Liver (tissue), 9 donors: ENCODE measurements around the gene FAM111A. TPM values are rescaled to one million over a fixed set of nuclear protein-coding genes. Genes with fewer than 3 reads are reported as not detected.

ENCODE experiments used
- DNase-seq: peaks from one replicate; pipeline ENCODE4 v3.0.0-alpha.2; 2017; ENCODE audit warnings: low spot score
- H3K27ac ChIP-seq, 2 donors: one replicate each; pipeline ENCODE4 v1.7.0; 2013; ENCODE audit warnings: inconsistent platforms in 2 of 2, low read length in 2 of 2, control low read depth in 1 of 2, low read depth in 1 of 2, mild to moderate bottlenecking in 1 of 2
- H3K27me3 ChIP-seq, 4 donors: one replicate each; pipeline versions ENCODE4 v1.6.1 to v1.7.0; 2013; ENCODE audit warnings: low read length in 3 of 4, inconsistent platforms in 1 of 4, mild to moderate bottlenecking in 1 of 4, moderate library complexity in 1 of 4; ENCODE audit not compliant: control insufficient read depth in 4 of 4, insufficient read depth in 4 of 4
- H3K36me3 ChIP-seq, 4 donors: one replicate each; pipeline versions ENCODE4 v1.6.1 to v1.7.0; 2013; ENCODE audit warnings: low read length in 3 of 4, mild to moderate bottlenecking in 3 of 4, low read depth in 1 of 4, moderate library complexity in 1 of 4; ENCODE audit not compliant: control insufficient read depth in 4 of 4, insufficient read depth in 3 of 4
- H3K4me1 ChIP-seq, 4 donors: one replicate each; pipeline versions ENCODE4 v1.6.1 to v1.7.0; 2013; ENCODE audit warnings: low read length in 3 of 4, mild to moderate bottlenecking in 3 of 4, moderate library complexity in 1 of 4; ENCODE audit not compliant: control insufficient read depth in 4 of 4, insufficient read depth in 4 of 4
- H3K4me3 ChIP-seq, 3 donors: one replicate each; pipeline versions ENCODE4 v1.6.1 to v1.7.0; 2013; ENCODE audit warnings: low read length in 3 of 3, control low read depth in 1 of 3, low read depth in 1 of 3, mild to moderate bottlenecking in 1 of 3
- H3K9ac ChIP-seq, 2 donors: one replicate each; pipeline ENCODE4 v1.7.0; 2013; ENCODE audit warnings: low read length in 2 of 2, mild to moderate bottlenecking in 2 of 2, moderate library complexity in 2 of 2, control low read depth in 1 of 2, low read depth in 1 of 2
- H3K9me3 ChIP-seq, 4 donors: one replicate each; pipeline versions ENCODE4 v1.6.1 to v1.7.0; 2013; ENCODE audit warnings: low read length in 3 of 4; ENCODE audit not compliant: control insufficient read depth in 4 of 4
- FOXA1 ChIP-seq: IDR thresholded peaks from 2 replicates; pipeline ENCODE4 v1.6.1; 2016; ENCODE audit warnings: antibody characterized with exemption
- FOXA2 ChIP-seq: IDR thresholded peaks from 2 replicates; pipeline ENCODE4 v1.6.1; 2016; ENCODE audit warnings: antibody characterized with exemption
- GABPA ChIP-seq, 2 donors: IDR thresholded peaks in 1 of 2; conservative IDR thresholded peaks in 1 of 2; 2 replicates each; pipeline ENCODE4 v1.6.1; 2016; ENCODE audit warnings: antibody characterized with exemption in 2 of 2, mild to moderate bottlenecking in 1 of 2, moderate library complexity in 1 of 2
- HNF4A ChIP-seq, 2 donors: conservative IDR thresholded peaks; 2 replicates each; pipeline ENCODE4 v1.6.1; 2016; ENCODE audit warnings: antibody characterized with exemption in 2 of 2, mild to moderate bottlenecking in 2 of 2
- JUND ChIP-seq, 2 donors: IDR thresholded peaks; 2 replicates each; pipeline ENCODE4 v1.6.1; 2016; ENCODE audit warnings: antibody characterized with exemption in 2 of 2
- MAX ChIP-seq: IDR thresholded peaks from 2 replicates; pipeline ENCODE4 v1.6.1; 2016; ENCODE audit warnings: antibody characterized with exemption
- NR2F2 ChIP-seq: IDR thresholded peaks from 2 replicates; pipeline ENCODE4 v1.6.1; 2016; ENCODE audit warnings: antibody characterized with exemption
- RAD21 ChIP-seq, 2 donors: IDR thresholded peaks; 2 replicates each; pipeline ENCODE4 v1.6.1; 2016; ENCODE audit warnings: antibody characterized with exemption in 2 of 2, mild to moderate bottlenecking in 2 of 2
- REST ChIP-seq: IDR thresholded peaks from 2 replicates; pipeline ENCODE4 v1.6.1; 2016; ENCODE audit warnings: antibody characterized with exemption, mild to moderate bottlenecking
- RXRA ChIP-seq, 2 donors: IDR thresholded peaks; 2 replicates each; pipeline ENCODE4 v1.6.1; 2017 to 2018; ENCODE audit warnings: antibody characterized with exemption in 2 of 2, mild to moderate bottlenecking in 1 of 2
- SP1 ChIP-seq: IDR thresholded peaks from 2 replicates; pipeline ENCODE4 v1.6.1; 2018; ENCODE audit warnings: antibody characterized with exemption, mild to moderate bottlenecking
- TAF1 ChIP-seq: conservative IDR thresholded peaks from 2 replicates; pipeline ENCODE4 v1.6.1; 2016; ENCODE audit warnings: antibody characterized with exemption, mild to moderate bottlenecking
- YY1 ChIP-seq: IDR thresholded peaks from 2 replicates; pipeline ENCODE4 v1.6.1; 2016; ENCODE audit warnings: antibody characterized with exemption, mild to moderate bottlenecking
- WGBS: extraction: QIAGEN DNeasy Blood & Tissue Kit; methylation state at CpG from one replicate; pipeline ENCODE4 v1.1.7; 2013; 5-methylcytosine and 5-hydroxymethylcytosine counted together
- polyA plus RNA-seq, 2 donors: library from polyadenylated mRNA; stranded (reverse) in 1 of 2; unstranded in 1 of 2; fragments of 200-250 nt in 1 of 2; fragments of >200 nt in 1 of 2; fragmentation: Nextera tagmentation in 1 of 2; extraction: Ambion mirVana in 1 of 2; gene quantifications; one replicate each; pipeline versions ENCODE4 v1.2.1 to v1.2.3, GENCODE V29; 2013 to 2015
- total RNA-seq, 2 donors: library from RNA; depleted of rRNA; stranded (reverse); fragments of >200 nt; gene quantifications; one replicate each; pipeline ENCODE4 v1.2.3, GENCODE V29; 2014
- TF ChIP-seq, protein P1 (sequence below): fragments of 150-350 bp; IDR thresholded peaks from 2 replicates; pipeline ENCODE4 v1.5.1; 2017; ENCODE audit warnings: improper control_type of control experiment, low read depth, low read length; ENCODE audit not compliant: missing input control
- TF ChIP-seq, protein P2 (sequence below): IDR thresholded peaks from 2 replicates; pipeline ENCODE4 v1.6.1; 2016; ENCODE audit warnings: antibody characterized with exemption
- donor health status: healthy.
- donor health status: healthy.
- donor health status: healthy.
- donor health status: healthy.
- donor health status: healthy.

The FAM111A gene
- total and polyA plus RNA-seq, 4 donors, result 5.9 to 27.0 (median 14.2) TPM

- H3K36me3 ChIP-seq, result peaks cover 3 to 19% (median 7%) of the 10 kb centered on the region in 4 donors
- 73% methylated on average over 6 of the region's 6 CpGs for WGBS
- no peaks in the 10 kb centered on the region for H3K27me3 ChIP-seq
- H3K9ac ChIP-seq, result no peak overlapping the region
- H3K27ac ChIP-seq, result peak overlapping the region; percentile 28 to 42
- no peak overlapping the region for H3K4me3 ChIP-seq
- H3K9me3 ChIP-seq, result no peaks in the 10 kb centered on the region
- peaks cover 22 to 92% (median 68%) of the 10 kb centered on the region in 4 donors for H3K4me1 ChIP-seq
- TF ChIP-seq, protein P1, sequence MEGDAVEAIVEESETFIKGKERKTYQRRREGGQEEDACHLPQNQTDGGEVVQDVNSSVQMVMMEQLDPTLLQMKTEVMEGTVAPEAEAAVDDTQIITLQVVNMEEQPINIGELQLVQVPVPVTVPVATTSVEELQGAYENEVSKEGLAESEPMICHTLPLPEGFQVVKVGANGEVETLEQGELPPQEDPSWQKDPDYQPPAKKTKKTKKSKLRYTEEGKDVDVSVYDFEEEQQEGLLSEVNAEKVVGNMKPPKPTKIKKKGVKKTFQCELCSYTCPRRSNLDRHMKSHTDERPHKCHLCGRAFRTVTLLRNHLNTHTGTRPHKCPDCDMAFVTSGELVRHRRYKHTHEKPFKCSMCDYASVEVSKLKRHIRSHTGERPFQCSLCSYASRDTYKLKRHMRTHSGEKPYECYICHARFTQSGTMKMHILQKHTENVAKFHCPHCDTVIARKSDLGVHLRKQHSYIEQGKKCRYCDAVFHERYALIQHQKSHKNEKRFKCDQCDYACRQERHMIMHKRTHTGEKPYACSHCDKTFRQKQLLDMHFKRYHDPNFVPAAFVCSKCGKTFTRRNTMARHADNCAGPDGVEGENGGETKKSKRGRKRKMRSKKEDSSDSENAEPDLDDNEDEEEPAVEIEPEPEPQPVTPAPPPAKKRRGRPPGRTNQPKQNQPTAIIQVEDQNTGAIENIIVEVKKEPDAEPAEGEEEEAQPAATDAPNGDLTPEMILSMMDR, result no peak
- TF ChIP-seq HNF4A (conservative IDR thresholded peaks at IDR 0.05), result peak in 1 of 2 donors; percentile 27
- DNase-seq, result no peak
Observed at GRCh38 chr11:59187587-59187986, 44.9 kb downstream of the FAM111A start.

- no peak overlapping the region for H3K27ac ChIP-seq
- WGBS, result 93% methylated on average over 4 of the region's 4 CpGs
Observed at GRCh38 chr11:59188954-59189353, 46.3 kb downstream of the FAM111A start.

GRCh38 chr11:59189986-59190385, 47.3 kb downstream of the FAM111A start:
- no peak for DNase-seq
- H3K9me3 ChIP-seq, result no peaks in the 10 kb centered on the region
- H3K27ac ChIP-seq, result peak overlapping the region in 1 of 2 donors; percentile 76
- WGBS, result 58% methylated on average over 4 of the region's 4 CpGs
- peaks cover 22 to 71% (median 52%) of the 10 kb centered on the region in 4 donors for H3K4me1 ChIP-seq
- TF ChIP-seq TAF1 (no peak), MAX (no peak), RXRA (IDR thresholded peaks at IDR 0.05) (no peak), FOXA1 (no peak), NR2F2 (peak; percentile 22), REST (no peak), SP1 (no peak), JUND (IDR thresholded peaks at IDR 0.05) (no peak)
- TF ChIP-seq, protein P1, result no peak
- H3K36me3 ChIP-seq, result peaks cover 5 to 37% (median 12%) of the 10 kb centered on the region in 4 donors
- H3K4me3 ChIP-seq, result no peak overlapping the region
- no peaks in the 10 kb centered on the region for H3K27me3 ChIP-seq
- no peak overlapping the region for H3K9ac ChIP-seq

More at GRCh38 chr11:59188954-59189353, 46.3 kb downstream of the FAM111A start:
- no peak for DNase-seq
- TF ChIP-seq, protein P2, sequence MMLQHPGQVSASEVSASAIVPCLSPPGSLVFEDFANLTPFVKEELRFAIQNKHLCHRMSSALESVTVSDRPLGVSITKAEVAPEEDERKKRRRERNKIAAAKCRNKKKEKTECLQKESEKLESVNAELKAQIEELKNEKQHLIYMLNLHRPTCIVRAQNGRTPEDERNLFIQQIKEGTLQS, result no peak
- no peak for TF ChIP-seq TAF1
- no peak for TF ChIP-seq NR2F2
- no peak for TF ChIP-seq FOXA2
- no peak for TF ChIP-seq FOXA1
- TF ChIP-seq JUND (IDR thresholded peaks at IDR 0.05), result no peak
- TF ChIP-seq MAX, result no peak
- TF ChIP-seq GABPA (IDR thresholded peaks at IDR 0.05 in 1 of 2, conservative IDR thresholded peaks at IDR 0.05 in 1 of 2), result no peak
- TF ChIP-seq YY1, result no peak
- TF ChIP-seq RXRA (IDR thresholded peaks at IDR 0.05), result no peak
- TF ChIP-seq RAD21 (IDR thresholded peaks at IDR 0.05), result no peak
- TF ChIP-seq, protein P1, result no peak
- Histone ChIP-seq H3K4me3 (no peak overlapping the region), H3K27me3 (no peaks in the 10 kb centered on the region), H3K9ac (no peak overlapping the region), H3K9me3 (no peaks in the 10 kb centered on the region), H3K36me3 (peaks cover 3 to 27% (median 10%) of the 10 kb centered on the region in 4 donors), H3K4me1 (peaks cover 22 to 80% (median 58%) of the 10 kb centered on the region in 4 donors)
